ENCODE data around the gene ADGRL1. TPM values are rescaled to one million over a fixed set of nuclear protein-coding genes. Genes with fewer than 3 reads are reported as not detected.

The ADGRL1 gene
- total and polyA plus RNA-seq, 10 of the 15 experiments (the other 5 are each of a cell fraction or from before 2014, with no cell fraction given), result 0.05 to 4.8 (median 0.71) TPM

DNA sequence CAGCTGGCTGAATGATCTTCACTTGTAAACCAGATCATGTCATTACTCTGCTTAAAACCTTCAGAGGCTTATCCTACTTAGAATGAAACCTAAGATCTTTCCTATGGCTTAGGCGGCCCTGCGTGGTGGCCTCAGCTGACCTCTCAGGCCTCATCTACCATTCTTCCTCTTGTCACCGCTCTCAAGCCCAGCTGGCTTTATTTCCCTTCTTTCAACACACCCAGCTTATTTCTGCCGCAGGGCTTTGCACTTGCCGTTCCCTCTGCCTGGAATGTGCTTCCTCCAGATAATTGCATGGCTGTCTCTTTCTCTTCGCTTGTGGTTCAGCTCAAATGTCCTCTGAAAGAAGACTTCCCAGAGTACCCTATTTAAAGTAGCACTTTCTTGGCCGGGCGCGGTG, 66.0 kb downstream of the ADGRL1 start:
- intact Hi-C loops (cut with micrococcal nuclease; ENCODE audit: unreplicated experiment) (loop anchor here (5.0 kb wide), 1 partner anchor 267 kb away; no protein-coding TSS in a partner anchor), in situ Hi-C loops (cut with MboI) (no loop called here)
- DNase-seq (ENCODE audit: low read depth, low spot score), result no peak
- no peak overlapping the region for H3K27ac ChIP-seq (ENCODE audit: control insufficient read depth, insufficient read depth)
- ChIA-PET SMC1A (ENCODE audit: uncharacterized antibody, unreplicated experiment) (interaction anchor here (0.7 to 1.7 kb wide), 5 partner anchors 163 to 258 kb away, joined by 3 read pairs; no protein-coding TSS in a partner anchor), RAD21 (ENCODE audit: unreplicated experiment) (interaction anchor here (1.5 kb wide), 1 partner anchor 209 kb away, joined by 3 read pairs; no protein-coding TSS in a partner anchor), CTCF (interaction anchor here (1.0 to 2.3 kb wide), 6 partner anchors 11 to 340 kb away, joined by 3 to 8 read pairs (median 4); no protein-coding TSS in a partner anchor), POLR2A (interaction anchor here (0.6 to 1.4 kb wide), 2 partner anchors 12 to 252 kb away, joined by 3 read pairs; no protein-coding TSS in a partner anchor)
- no TSS peak for BruUV-seq (replicated peaks)
- no peaks in the 10 kb centered on the region for H3K36me3 ChIP-seq (ENCODE audit: control insufficient read depth in 2 of 2, insufficient read depth in 2 of 2, low read length in 1 of 2)
- H3K9me3 ChIP-seq (replicated peaks; ENCODE audit: control insufficient read depth, insufficient read depth, low read length), result no peaks in the 10 kb centered on the region
- no peak overlapping the region for H3K4me3 ChIP-seq
- no peak overlapping the region for H3K4me2 ChIP-seq (ENCODE audit: control insufficient read depth, insufficient read depth)
- no peak for ATAC-seq
- no peaks in the 10 kb centered on the region for H3K27me3 ChIP-seq (replicated peaks in 1 of 2; ENCODE audit: control insufficient read depth in 2 of 2, insufficient read depth in 2 of 2, low read length in 1 of 2)
- TF ChIP-seq, protein P1, sequence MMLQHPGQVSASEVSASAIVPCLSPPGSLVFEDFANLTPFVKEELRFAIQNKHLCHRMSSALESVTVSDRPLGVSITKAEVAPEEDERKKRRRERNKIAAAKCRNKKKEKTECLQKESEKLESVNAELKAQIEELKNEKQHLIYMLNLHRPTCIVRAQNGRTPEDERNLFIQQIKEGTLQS (IDR thresholded peaks at IDR 0.05; ENCODE audit: borderline replicate concordance, extremely low read depth, low read depth, low read length), result no peak
- H4K20me1 ChIP-seq (ENCODE audit: control insufficient read depth, insufficient read depth), result no peaks in the 10 kb centered on the region
- H3K4me1 ChIP-seq (ENCODE audit: control insufficient read depth, insufficient read depth, low read length), result 0 out of 2 replicates have a peak, but pooled peaks cover 3% of the 10 kb centered on the region
- H3K9ac ChIP-seq (ENCODE audit: control insufficient read depth, insufficient read depth, low read length), result no peak overlapping the region
- no peak for FAIRE-seq
- over 99% methylated on average over 9 of the region's 9 CpGs for WGBS (ENCODE audit: insufficient coverage, insufficient replicate concordance, low lambda C conversion rate, missing lambda C conversion rate)
- H2AFZ ChIP-seq (ENCODE audit: control insufficient read depth, low read depth, low read length), result no peak overlapping the region
- peaks cover 19% of the 10 kb centered on the region for H3K79me2 ChIP-seq (ENCODE audit: control insufficient read depth, insufficient read depth, low read length)

DNA sequence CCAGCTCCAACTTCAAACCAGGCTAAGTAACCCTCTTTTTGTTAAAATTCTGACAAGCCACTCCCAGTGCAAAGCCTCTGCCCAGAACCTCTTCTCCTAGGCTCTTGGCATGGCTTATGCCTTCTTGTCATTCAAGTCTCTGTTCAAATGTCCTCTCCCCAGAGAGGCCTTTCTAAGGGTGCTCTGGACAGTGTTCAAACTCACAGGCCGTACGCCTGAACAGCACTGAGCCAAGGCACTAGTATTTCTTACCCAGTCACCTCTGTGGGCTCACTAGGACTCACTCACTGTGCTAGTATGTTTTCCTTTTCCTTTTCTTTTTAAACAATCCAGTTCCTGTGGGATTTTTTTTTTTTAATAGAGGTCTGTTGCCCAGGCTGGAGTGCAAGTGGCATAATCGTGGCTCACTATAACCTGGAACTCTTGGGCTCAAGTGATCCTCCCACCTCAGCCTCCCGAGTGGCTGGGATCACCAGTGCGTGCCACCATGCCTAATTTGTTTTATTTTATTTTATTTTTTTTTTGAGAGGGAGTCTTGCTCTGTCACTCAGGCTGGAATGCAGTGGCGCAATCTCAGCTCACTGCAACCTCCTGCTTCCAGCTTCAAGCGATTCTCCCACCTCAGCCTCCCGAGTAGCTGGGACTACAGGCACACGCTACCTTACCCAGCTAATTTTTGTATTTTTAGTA, 67.2 kb downstream of the ADGRL1 start:
- POLR2A ChIA-PET, result interaction anchor here (0.8 to 1.4 kb wide), 3 partner anchors 10 to 258 kb away, joined by 3 to 4 read pairs (median 3); no protein-coding TSS in a partner anchor
- CTCF ChIA-PET, result interaction anchor here (0.8 to 2.3 kb wide), 4 partner anchors 61 to 342 kb away, joined by 3 to 8 read pairs (median 4); no protein-coding TSS in a partner anchor
- intact Hi-C loops (cut with micrococcal nuclease; ENCODE audit: unreplicated experiment) (loop anchor here (5.0 kb wide), 1 partner anchor 269 kb away; no protein-coding TSS in a partner anchor), in situ Hi-C loops (cut with MboI) (no loop called here)
- WGBS (ENCODE audit: insufficient coverage, insufficient replicate concordance, low lambda C conversion rate, missing lambda C conversion rate), result 98% methylated on average over 9 of the region's 9 CpGs
- no TSS peak for BruUV-seq (replicated peaks)
- Histone ChIP-seq H3K4me3 (no peak overlapping the region), H3K79me2 (ENCODE audit: control insufficient read depth, insufficient read depth, low read length) (peaks cover 29% of the 10 kb centered on the region), H2AFZ (ENCODE audit: control insufficient read depth, low read depth, low read length) (no peak overlapping the region), H3K9me3 (replicated peaks; ENCODE audit: control insufficient read depth, insufficient read depth, low read length) (no peaks in the 10 kb centered on the region), H3K27me3 (replicated peaks in 1 of 2; ENCODE audit: control insufficient read depth in 2 of 2, insufficient read depth in 2 of 2, low read length in 1 of 2) (no peaks in the 10 kb centered on the region), H3K4me2 (ENCODE audit: control insufficient read depth, insufficient read depth) (no peak overlapping the region), H3K9ac (ENCODE audit: control insufficient read depth, insufficient read depth, low read length) (no peak overlapping the region), H3K36me3 (ENCODE audit: control insufficient read depth in 2 of 2, insufficient read depth in 2 of 2, low read length in 1 of 2) (no peaks in the 10 kb centered on the region), H3K4me1 (ENCODE audit: control insufficient read depth, insufficient read depth, low read length) (0 out of 2 replicates have a peak, but pooled peaks cover 8% of the 10 kb centered on the region), H4K20me1 (ENCODE audit: control insufficient read depth, insufficient read depth) (no peaks in the 10 kb centered on the region), H3K27ac (ENCODE audit: control insufficient read depth, insufficient read depth) (no peak overlapping the region)
- SMC1A ChIA-PET (ENCODE audit: uncharacterized antibody, unreplicated experiment), result interaction anchor here (0.6 to 1.3 kb wide), 3 partner anchors 28 to 223 kb away, joined by 3 read pairs; no protein-coding TSS in a partner anchor
- DNase-seq (ENCODE audit: low read depth, low spot score) (no peak), FAIRE-seq (no peak), ATAC-seq (no peak)
- RAD21 ChIA-PET (ENCODE audit: unreplicated experiment), result interaction anchor here (2.5 kb wide), 1 partner anchor 57 kb away, joined by 27 read pairs; no protein-coding TSS in a partner anchor
- TF ChIP-seq HDAC6 (IDR thresholded peaks at IDR 0.05; ENCODE audit: unreplicated experiment) (no peak), CBX3 (IDR thresholded peaks at IDR 0.05; ENCODE audit: borderline replicate concordance, low read depth) (no peak), ASH2L (IDR thresholded peaks at IDR 0.05; ENCODE audit: borderline replicate concordance, low read depth) (no peak), PAX8 (IDR thresholded peaks at IDR 0.05) (no peak), ZNF274 (IDR thresholded peaks at IDR 0.05; ENCODE audit: insufficient read depth, insufficient read length) (no peak), KAT2A (conservative IDR thresholded peaks at IDR 0.05; ENCODE audit: control insufficient read depth, low read depth, low read length) (no peak), POLR2AphosphoS5 (IDR thresholded peaks at IDR 0.05; ENCODE audit: low read length) (no peak)
- TF ChIP-seq, protein P2, sequence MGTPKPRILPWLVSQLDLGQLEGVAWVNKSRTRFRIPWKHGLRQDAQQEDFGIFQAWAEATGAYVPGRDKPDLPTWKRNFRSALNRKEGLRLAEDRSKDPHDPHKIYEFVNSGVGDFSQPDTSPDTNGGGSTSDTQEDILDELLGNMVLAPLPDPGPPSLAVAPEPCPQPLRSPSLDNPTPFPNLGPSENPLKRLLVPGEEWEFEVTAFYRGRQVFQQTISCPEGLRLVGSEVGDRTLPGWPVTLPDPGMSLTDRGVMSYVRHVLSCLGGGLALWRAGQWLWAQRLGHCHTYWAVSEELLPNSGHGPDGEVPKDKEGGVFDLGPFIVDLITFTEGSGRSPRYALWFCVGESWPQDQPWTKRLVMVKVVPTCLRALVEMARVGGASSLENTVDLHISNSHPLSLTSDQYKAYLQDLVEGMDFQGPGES (IDR thresholded peaks at IDR 0.05), result no peak
- TF ChIP-seq, protein P3, sequence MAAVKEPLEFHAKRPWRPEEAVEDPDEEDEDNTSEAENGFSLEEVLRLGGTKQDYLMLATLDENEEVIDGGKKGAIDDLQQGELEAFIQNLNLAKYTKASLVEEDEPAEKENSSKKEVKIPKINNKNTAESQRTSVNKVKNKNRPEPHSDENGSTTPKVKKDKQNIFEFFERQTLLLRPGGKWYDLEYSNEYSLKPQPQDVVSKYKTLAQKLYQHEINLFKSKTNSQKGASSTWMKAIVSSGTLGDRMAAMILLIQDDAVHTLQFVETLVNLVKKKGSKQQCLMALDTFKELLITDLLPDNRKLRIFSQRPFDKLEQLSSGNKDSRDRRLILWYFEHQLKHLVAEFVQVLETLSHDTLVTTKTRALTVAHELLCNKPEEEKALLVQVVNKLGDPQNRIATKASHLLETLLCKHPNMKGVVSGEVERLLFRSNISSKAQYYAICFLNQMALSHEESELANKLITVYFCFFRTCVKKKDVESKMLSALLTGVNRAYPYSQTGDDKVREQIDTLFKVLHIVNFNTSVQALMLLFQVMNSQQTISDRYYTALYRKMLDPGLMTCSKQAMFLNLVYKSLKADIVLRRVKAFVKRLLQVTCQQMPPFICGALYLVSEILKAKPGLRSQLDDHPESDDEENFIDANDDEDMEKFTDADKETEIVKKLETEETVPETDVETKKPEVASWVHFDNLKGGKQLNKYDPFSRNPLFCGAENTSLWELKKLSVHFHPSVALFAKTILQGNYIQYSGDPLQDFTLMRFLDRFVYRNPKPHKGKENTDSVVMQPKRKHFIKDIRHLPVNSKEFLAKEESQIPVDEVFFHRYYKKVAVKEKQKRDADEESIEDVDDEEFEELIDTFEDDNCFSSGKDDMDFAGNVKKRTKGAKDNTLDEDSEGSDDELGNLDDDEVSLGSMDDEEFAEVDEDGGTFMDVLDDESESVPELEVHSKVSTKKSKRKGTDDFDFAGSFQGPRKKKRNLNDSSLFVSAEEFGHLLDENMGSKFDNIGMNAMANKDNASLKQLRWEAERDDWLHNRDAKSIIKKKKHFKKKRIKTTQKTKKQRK (IDR thresholded peaks at IDR 0.05; ENCODE audit: low read depth, low read length), result no peak

All from GM12878 (cell line).